WTC11 (cell line): Measurements from ENCODE around the gene EIF4B.

Experiments used
- AFF4 ChIP-seq: sonication (generic); formaldehyde crosslinking; IDR thresholded peaks from 2 replicates; pipeline ENCODE4 v1.8.1; 2023; ENCODE audit warnings: mild to moderate bottlenecking, missing genetic modification reagents, borderline replicate concordance
- ARID4B ChIP-seq: sonication (generic); formaldehyde crosslinking; IDR thresholded peaks from 2 replicates; pipeline ENCODE4 v1.8.0; 2023; ENCODE audit warnings: missing genetic modification reagents, mild to moderate bottlenecking, borderline replicate concordance
- CTCF ChIP-seq: fragments of 200-600 bp; IDR thresholded peaks from 2 replicates; pipeline ENCODE4 v1.8.0; 2022; ENCODE audit warnings: antibody characterized with exemption
- ELF4 ChIP-seq: sonication (generic); formaldehyde crosslinking; IDR thresholded peaks from 2 replicates; pipeline ENCODE4 v1.8.1; 2022; ENCODE audit warnings: low read depth, mild to moderate bottlenecking, moderate library complexity, missing genetic modification reagents
- IRF1 ChIP-seq: sonication (generic); formaldehyde crosslinking; IDR thresholded peaks from 2 replicates; pipeline ENCODE4 v1.8.0; 2023; ENCODE audit warnings: missing genetic modification reagents
- MAX ChIP-seq: sonication (generic); formaldehyde crosslinking; IDR thresholded peaks from 2 replicates; pipeline ENCODE4 v1.8.0; 2022; ENCODE audit warnings: mild to moderate bottlenecking, missing genetic modification reagents
- MXD4 ChIP-seq: fragments of 250-450 bp; sonication (Bioruptor Pico); IDR thresholded peaks from 2 replicates; pipeline ENCODE4 v1.8.0; 2021; ENCODE audit warnings: mild to moderate bottlenecking, moderate library complexity, borderline replicate concordance
- NFYB ChIP-seq: sonication (generic); formaldehyde crosslinking; conservative IDR thresholded peaks from 2 replicates; pipeline ENCODE4 v1.8.0; 2022; ENCODE audit warnings: low read depth, missing genetic modification reagents
- SMAD3 ChIP-seq: sonication (generic); formaldehyde crosslinking; IDR thresholded peaks from 2 replicates; pipeline ENCODE4 v1.8.0; 2022; ENCODE audit warnings: missing genetic modification reagents, mild to moderate bottlenecking, borderline replicate concordance
- SMAD4 ChIP-seq: sonication (generic); formaldehyde crosslinking; IDR thresholded peaks from 2 replicates; pipeline ENCODE4 v1.8.0; 2022; ENCODE audit warnings: mild to moderate bottlenecking, missing genetic modification reagents
- SP1 ChIP-seq: sonication (generic); formaldehyde crosslinking; conservative IDR thresholded peaks from 2 replicates; pipeline ENCODE4 v1.8.1; 2022; ENCODE audit warnings: missing genetic modification reagents

GRCh38 chr12:53064613-53065436 lies 58.6 kb downstream of the EIF4B start:
- no peak for TF ChIP-seq SMAD3 (CRISPR knock-in tag)
- TF ChIP-seq CTCF = no peak
- no peak for TF ChIP-seq ARID4B
- TF ChIP-seq ELF4 (CRISPR knock-in tag) = no peak
- no peak for TF ChIP-seq AFF4 (CRISPR knock-in tag)
- TF ChIP-seq SMAD4 (CRISPR knock-in tag) = no peak
- TF ChIP-seq NFYB (CRISPR knock-in tag) = no peak
- no peak for TF ChIP-seq MAX (CRISPR knock-in tag)
- TF ChIP-seq MXD4 (CRISPR knock-in tag) = no peak
- TF ChIP-seq SP1 (CRISPR knock-in tag) = no peak
- no peak for TF ChIP-seq IRF1 (CRISPR knock-in tag)
